GM21529 (cell line): Measurements from ENCODE around the gene NOLC1.

Source experiments
- ATAC-seq: cut with Tn5 transposase; IDR thresholded peaks from one replicate; pipeline ENCODE4 v1.9.1; 2021; ENCODE audit not compliant: unreplicated experiment

The NOLC1 gene

DNA sequence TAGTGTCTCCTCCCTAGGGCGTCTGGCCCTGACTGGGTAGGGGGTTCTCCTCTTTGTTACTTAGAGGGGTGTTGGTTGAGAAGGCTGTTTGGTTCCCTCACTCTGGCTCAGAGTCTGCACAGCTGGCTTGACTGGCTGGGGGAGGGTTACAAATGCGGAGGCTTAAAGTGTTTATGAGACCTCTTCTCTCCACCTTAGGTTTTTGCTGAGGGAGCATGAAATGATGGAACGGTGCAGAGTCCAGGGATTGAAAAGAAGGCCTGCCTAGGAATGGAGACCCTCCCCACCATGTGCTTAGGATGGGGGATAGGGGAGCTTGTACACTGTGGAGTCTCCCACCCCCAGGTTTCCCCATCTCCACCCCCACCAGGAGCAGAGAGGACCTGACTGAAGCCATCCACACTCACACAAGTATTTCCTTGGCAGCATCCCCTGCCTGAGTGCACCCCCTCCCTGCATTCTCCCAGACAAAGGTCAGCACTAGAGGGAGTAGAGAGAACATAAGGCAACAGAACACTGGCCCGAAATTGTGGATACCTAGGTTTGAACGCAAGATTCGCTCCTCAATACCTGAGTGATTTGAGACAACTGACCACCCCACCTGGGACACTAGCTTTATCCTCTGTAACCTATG is 30.3 kb upstream of the NOLC1 start:
- no peak for ATAC-seq

DNA sequence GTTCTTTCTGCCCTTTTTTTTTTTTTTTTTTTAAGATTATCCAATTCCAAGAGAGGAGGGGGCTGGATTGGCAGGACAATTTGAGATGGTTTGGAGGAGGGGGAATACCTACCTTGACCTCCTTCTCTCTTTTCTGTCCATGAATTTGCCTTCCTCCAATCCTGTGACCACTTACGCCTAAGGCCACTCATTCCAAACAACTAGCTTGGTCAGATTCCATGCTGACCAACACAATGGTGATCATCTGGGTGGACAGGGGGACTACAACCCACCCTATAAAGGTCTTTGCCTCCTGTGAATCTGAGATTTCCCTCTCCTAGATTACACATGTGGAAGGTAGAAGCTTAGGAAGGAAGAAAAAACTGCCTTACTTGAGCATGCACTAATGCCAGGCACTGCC is 29.7 kb upstream of the NOLC1 start:
- no peak for ATAC-seq

DNA sequence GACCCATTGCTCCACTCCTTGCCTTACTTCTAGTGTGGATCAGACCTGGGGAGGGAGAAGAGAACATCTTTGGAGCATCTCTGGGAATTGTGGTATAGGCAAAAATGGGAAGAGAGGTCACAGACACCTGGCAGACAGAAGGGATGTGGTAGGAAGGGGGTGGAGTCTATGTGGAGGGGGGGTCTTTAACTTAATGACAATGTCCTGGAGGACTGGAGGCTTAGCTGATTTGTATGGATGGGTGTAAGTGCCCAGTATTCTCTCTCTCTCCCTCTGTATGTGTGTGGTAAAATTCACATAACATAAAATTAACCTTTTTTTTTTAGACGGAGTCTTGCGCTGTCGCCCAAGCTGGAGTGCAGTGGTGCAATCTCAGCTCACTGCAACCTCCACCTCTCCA is 29.0 kb upstream of the NOLC1 start:
- no peak for ATAC-seq

DNA sequence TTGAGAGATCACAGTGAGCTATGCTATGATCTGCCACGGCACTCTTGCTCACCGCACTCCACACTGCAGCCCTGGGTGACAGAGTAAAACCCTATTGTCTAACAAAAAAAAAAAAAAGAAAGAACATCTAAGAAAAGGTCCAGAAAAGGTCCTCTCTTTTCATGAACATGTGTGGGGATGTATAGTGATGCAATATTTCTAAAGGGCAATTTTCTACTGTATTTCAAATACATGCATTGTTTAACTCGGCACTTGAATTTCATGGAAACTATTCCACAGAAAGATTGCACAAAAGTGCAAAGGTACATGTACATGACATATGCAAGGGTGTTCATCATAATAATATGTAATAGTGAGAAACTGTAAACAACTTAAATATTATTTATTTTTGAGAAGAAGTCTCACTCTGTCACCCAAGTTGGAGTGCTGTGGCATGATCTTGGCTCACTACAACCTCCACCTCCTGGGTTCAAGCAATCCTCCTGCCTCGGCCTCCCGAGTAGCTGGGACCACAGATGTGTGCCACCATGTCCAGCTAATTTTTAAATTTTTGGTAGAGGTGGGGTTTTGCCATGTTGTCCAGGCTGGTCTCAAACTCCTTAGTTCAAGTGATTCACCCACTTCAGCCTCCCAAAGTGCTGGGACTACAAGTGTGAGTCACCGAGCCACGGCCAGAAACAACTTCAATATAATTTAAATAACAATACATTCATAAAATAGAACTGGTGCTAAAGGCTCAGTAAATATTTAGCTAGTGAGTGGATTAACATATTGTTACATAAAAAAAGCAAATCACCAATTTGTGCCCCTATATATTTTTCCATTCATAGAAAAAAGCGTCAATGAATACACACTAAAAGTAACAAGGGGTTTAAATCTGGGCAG is 20.7 kb upstream of the NOLC1 start:
- ATAC-seq = no peak

DNA sequence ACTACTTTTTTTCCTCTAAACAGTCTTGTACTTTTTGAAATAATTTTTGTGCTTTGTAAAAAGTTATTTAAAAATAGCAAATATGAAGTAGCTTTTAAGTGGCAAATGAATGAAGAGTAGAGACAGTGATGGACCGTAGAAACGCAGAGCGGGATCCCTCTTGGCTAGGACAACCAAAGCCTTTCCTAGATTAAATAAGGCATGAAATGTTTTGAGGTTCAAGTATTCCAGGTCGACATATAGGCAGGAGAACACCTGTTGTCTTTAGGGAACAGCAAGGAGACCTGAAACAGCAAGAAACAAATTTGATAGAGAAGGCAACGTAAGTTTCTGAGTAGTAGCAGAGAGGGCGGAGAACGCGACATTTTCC is 20.0 kb upstream of the NOLC1 start:
- no peak for ATAC-seq

DNA sequence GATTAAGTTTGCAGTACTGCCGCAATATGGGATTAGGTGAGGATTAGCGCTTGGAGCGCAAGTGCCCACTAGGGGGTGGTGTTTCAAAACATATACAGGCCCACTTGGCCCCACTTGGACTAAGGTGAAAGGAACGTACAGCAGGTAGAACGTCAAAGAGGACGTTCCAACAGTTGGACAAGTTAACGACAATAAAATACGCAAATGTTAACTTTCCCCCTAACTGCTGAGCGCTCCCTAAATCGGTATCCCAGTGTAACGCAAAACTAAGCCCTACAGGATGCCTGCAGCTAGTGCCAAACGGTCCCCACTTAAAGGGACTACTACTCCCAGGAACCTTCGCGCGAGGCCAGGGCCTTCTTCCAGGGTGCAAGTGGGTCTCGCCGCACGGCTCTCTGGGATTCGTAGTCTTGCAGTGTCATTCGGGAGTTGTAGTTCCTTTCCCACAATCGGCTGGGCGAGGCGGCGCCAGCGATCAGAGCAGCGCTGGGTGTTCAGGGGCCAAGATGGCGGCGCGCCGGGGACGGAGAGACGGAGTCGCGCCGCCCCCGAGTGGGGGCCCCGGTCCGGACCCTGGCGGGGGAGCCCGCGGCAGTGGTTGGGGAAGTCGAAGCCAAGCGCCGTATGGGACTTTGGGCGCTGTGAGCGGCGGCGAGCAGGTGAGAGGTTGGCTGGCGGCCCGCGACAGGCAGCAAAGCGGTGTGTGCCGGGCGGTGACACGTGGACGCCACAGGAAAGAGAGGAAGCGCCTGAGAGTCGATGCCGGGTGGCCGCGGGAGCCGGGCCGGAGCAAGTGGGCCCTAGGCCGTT is 19.4 kb upstream of the NOLC1 start, which contains the start of gene PPRC1:
Gene PPRC1 (plus strand): TSS at position 478 of the 810 bp plus-strand sequence. CDS start 29 bp downstream, at position 507.
- peak; percentile 94 for ATAC-seq

DNA sequence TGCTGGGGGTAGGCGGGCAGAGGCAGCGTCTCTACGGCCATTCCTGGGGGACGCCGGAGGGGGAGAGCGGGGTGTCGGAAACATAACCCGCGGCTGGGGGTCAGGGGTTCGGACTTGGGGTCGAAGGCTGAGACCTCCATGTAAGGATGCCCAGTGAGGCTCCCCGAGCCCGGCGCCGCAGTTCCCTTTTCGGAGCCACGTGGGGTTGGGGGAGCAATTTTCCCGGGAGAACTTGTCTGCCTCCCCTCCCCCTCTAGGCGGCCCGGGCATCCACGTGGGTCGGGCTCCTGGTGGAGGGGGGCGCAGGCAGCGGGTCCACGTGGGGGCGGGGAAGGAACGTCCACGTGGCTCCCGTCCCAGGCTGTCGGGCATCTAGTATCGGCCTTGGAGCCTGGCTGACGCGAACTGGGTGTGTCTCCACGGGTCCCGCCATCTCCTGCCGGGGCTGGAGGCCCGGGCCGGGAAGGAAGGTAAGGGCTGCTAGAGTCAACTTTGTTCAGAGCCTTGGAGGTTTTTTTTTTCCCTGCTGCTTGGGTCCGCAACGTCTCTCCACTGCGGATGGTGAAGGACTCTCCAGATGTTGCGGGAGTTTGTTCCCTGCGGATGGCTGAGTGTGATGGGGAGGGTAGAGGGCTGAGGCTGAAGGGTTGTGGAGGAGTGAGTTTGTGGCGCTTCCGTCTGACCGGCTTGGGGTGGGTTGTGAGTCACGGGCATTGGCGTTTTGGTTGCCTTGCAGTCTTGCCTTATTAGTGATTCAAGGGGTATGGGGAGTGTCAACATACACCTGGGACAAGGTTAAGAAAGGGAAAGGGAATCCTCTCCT is 18.6 kb upstream of the NOLC1 start:
- no peak for ATAC-seq

DNA sequence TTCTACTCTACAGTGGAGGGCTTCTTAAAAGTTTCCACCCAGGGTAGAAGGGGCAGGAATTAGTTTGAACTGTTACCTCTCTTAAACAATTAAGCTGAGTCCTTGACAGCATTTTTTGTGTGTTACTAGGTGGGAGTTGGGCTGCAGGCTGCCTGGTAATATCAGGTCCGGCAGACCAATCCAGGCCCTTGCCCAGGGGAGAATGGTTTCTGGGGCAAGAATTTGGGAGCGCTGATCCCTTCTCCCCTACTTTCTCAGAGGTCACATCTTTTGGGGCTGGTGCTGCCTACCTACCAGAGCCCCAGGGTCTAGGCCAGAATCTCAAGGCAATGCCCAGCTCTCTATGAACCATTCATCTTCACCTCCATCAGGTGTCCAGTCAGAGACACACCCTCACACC is 17.8 kb upstream of the NOLC1 start:
- ATAC-seq = no peak

DNA sequence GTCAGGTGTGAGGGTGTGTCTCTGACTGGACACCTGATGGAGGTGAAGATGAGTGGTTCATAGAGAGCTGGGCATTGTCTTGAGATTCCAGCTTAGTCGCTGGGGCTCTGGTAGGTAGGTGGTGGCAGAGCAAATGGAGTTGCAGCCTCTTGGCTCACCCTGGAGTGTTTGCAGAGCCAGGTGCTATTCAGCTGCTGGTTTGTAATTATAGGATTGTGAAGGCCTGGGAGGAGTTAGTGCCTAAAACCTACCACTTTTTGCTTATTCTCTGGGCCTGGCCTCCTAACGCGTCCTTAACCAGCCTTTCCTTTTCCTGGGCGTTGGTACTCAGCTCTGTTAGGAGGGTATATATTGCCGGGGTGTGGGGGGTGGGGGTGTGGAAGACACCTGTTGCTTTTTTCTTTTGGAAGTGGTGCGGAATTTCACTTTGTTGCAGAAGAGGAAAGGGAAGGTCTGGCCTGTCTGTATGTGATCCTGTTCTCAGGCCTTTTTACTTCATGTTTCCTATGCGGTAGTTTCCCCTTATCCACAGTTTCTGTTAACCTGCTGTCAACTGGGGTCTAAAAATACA is 16.1 kb upstream of the NOLC1 start:
- ATAC-seq = no peak

DNA sequence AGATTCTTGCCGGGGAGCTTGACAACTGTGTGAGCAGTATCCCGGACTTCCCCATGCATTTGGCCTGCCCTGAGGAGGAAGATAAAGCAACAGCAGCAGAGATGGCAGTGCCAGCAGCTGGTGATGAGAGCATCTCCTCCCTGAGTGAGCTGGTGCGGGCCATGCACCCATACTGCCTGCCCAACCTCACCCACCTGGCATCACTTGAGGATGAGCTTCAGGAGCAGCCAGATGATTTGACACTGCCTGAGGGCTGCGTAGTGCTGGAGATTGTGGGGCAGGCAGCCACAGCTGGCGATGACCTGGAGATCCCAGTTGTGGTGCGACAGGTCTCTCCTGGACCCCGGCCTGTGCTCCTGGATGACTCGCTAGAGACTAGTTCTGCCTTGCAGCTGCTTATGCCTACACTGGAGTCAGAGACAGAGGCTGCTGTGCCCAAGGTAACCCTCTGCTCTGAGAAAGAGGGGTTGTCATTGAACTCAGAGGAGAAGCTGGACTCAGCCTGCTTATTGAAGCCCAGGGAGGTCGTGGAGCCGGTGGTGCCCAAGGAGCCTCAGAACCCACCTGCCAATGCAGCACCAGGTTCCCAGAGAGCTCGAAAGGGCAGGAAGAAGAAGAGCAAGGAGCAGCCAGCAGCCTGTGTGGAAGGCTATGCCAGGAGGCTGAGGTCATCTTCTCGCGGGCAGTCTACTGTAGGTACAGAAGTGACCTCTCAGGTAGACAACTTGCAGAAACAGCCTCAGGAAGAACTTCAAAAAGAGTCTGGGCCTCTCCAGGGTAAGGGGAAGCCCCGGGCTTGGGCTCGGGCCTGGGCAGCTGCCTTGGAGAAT is 12.7 kb upstream of the NOLC1 start:
- no peak for ATAC-seq

DNA sequence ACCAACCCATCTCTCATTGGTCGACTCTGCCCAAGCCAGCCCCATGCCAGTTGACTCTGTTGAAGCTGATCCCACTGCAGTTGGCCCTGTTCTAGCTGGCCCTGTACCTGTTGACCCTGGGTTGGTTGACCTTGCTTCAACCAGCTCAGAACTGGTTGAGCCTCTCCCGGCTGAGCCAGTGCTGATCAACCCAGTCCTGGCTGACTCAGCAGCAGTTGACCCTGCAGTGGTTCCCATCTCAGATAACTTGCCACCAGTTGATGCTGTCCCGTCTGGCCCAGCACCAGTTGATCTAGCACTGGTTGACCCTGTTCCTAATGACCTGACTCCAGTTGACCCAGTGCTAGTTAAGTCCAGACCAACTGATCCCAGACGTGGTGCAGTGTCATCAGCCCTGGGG is 12.0 kb upstream of the NOLC1 start:
- no peak for ATAC-seq

DNA sequence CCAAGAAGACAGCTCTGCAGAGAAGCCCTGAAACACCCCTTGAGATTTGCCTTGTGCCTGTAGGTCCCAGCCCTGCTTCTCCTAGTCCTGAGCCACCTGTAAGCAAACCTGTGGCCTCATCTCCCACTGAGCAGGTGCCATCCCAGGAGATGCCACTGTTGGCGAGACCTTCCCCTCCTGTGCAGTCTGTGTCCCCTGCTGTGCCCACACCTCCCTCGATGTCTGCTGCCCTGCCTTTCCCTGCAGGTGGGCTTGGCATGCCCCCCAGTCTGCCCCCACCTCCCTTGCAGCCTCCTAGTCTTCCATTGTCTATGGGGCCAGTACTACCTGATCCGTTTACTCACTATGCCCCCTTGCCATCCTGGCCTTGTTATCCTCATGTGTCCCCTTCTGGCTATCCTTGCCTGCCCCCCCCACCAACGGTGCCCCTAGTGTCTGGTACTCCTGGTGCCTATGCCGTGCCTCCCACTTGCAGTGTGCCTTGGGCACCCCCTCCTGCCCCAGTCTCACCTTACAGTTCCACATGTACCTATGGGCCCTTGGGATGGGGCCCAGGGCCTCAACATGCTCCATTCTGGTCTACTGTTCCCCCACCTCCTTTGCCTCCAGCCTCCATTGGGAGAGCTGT is 11.2 kb upstream of the NOLC1 start:
- no peak for ATAC-seq

DNA sequence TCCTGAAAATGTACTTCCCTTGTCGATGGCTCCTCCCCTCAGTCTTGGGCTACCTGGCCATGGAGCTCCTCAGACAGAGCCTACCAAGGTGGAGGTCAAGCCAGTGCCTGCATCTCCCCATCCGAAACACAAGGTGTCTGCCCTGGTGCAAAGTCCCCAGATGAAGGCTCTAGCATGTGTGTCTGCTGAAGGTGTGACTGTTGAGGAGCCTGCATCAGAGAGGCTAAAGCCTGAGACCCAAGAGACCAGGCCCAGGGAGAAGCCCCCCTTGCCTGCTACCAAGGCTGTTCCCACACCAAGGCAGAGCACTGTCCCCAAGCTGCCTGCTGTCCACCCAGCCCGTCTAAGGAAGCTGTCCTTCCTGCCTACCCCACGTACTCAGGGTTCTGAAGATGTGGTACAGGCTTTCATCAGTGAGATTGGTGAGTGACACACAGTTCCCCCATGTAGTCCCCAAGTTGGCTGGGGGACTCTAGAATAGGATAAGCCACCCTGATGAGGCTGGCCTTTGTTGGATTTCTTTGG is 10.5 kb upstream of the NOLC1 start:
- no peak for ATAC-seq

DNA sequence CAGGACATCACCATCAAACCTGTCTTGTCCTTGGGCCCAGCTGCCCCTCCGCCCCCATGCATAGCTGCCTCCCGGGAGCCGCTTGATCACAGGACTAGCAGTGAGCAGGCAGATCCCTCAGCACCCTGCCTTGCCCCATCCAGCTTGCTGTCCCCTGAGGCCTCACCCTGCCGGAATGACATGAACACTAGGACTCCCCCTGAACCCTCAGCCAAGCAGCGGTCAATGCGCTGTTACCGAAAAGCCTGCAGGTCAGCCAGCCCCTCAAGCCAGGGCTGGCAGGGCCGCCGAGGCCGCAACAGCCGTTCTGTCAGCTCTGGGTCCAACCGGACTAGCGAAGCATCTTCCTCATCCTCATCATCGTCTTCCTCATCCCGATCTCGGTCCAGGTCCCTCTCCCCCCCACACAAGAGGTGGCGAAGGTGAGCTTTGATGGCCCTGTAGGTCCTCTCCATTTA is 5.2 kb upstream of the NOLC1 start:
- no peak for ATAC-seq

DNA sequence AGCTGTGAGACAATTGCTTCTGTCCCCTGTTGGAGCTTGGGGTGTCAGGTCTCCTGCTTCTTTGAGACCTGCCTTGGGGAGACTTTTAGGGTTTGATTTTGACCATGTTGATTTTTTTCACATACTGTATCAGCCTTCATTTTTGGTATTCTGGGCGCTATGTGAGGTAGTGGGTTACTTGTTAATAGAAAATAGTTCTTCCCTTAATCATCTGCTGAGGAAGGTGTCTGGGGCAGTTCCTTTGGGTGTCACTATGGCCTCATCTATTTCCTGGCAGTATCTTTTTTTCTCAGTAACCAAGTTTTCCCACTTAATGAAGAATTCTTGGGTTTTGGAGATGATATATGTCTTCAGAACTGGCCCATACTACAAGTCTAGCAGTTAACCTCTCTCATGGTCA is 4.6 kb upstream of the NOLC1 start:
- no peak for ATAC-seq

DNA sequence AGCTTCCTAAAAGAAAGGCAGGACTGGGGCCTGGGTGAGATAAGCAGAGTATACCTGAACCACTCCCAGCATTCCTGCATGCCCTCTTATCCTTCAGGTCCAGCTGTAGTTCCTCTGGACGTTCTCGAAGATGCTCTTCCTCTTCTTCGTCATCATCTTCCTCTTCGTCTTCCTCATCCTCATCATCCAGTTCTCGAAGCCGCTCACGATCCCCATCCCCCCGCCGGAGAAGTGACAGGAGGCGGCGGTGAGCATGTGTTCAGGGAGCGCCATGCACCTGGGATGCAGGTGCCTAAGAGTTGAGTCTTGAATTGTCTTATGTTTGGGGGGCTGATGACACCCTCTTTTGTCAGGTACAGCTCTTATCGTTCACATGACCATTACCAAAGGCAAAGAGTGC is 3.9 kb upstream of the NOLC1 start:
- no peak for ATAC-seq

DNA sequence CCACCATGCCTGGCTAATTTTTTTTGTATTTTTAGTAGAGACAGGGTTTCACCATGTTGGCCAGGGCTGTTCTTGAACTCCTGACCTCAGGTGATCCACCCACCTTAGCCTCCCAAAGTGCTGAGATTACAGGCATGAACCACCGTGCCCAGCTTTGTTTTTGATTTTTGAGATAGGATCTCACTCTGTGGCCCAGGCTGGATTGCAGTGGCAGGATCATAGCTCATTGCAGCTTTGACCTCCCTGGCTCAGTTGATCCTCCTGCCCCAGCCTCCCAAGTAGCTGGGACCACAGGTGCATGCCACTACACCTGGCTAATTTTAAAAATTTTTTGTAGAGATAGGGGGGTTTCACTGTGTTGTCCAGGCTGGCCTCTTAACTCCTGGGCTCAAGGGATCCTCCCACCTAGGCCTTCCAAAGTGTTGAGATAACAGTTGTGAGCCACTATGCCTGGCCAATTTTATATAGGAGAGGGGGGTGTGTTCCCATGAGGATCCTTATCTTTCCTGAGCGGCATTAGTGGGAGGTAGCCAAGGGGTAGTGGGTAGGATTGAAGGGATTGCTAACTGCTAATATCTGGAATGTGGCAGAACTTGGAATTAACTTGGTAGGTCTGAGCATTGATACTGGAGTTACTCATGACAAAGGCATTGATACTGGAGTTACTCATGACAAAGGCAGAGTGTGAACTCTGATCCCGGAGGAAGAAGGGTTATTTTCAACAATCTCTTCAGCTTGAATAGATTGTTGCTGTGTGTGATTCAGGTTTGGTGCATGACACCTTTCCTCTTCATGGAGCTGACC is 1.0 kb upstream of the NOLC1 start:
- no peak for ATAC-seq

DNA sequence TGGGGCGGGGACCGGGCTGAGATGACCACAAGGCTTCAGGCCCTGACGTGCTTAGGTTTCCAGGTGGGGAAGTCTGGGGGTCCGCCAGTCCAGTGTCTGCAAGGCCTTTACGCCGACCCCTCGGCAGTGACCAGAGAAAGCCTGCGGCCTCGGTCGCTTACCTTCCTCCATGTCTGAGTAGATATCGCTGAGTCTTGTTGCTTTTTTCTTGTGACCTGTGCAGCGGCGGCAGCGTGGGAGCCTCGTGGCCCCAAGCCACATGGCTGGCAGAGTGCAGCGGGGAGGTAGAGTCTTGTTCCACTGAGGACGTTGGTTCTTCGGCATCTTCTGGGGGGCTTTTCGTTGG is 329 bp downstream of the NOLC1 start:
- peak; percentile 14 for ATAC-seq
